C1 segment of cervical spinal cord (tissue), 14 donors: ENCODE measurements around the gene PLET1.

Source experiments
- DNase-seq, 14 donors: peaks; one replicate each; lab custom pipeline; 2025; lab: John Stamatoyannopoulos, UW

PLET1 gene, protein sequence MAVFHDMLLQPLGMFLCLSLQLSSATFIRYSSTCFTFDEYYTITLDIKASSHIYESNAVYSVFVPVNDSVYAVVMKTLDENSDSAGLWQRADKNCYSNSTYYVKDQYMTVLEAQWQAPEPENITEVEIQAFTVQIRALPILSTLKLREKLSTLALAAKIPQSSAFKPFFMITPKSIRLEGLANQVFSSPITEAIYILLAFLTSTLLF

DNA sequence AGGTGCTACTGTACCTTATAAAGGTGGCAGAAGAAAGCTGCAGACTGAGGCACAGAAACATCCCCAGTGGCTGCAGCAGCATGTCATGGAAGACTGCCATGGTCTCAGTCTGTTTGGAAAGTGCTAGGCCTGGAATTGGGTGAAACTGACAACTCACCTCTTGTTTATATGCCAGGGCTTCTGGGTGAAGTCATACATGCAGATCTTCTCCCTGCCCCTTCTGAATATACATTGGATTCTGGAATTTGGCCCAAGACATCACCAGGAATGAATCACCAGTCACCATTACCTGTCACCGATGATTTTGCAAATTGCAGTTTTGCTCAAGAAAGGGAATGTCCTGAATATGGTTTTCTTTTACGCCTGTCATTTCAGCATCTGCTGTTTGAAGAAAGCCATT lies at the start of gene PLET1:
Gene PLET1, minus strand, starts transcription at position 371 of the 400 bp plus-strand sequence. Its CDS starts 271 bp downstream, at position 100.
- no peak for DNase-seq

DNA sequence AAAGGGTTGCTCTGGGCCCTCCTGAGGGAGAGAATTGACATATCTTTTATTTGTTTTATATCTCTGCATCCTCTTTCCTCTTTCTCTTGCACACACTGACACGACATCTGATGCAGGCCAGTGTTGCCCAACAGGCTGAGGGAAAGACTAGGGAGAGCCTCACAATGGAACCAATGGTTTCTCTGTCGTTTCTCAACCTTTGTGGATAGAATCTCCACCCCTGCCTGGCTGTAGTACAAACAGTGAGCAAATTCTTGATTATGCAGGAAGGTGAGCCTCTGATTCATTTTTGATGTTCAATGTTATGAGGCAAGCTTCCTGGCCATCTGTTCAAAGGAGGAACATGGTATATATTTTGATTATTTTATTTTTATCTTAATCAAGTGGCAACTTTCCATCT lies 49.8 kb upstream of the PLET1 start:
- DNase-seq: no peak

DNA sequence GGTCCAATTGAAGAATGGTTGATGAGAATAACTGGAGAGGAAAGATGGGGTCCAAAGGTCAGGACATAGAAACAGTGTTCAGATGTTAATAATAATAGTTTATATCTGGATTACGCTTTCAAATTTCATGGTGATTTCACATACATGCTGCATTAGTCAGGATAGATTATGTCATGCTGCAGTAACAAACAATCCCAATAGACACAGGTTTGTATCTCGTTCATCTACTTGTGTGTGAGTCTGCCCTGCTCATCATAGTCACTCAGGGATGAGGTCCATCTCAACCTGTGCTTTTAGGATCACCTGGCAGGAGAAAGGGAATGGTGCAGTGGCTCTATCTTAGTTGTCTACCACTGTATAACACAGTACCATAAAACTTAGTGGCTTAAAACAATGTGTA lies 48.0 kb upstream of the PLET1 start:
- no peak for DNase-seq

DNA sequence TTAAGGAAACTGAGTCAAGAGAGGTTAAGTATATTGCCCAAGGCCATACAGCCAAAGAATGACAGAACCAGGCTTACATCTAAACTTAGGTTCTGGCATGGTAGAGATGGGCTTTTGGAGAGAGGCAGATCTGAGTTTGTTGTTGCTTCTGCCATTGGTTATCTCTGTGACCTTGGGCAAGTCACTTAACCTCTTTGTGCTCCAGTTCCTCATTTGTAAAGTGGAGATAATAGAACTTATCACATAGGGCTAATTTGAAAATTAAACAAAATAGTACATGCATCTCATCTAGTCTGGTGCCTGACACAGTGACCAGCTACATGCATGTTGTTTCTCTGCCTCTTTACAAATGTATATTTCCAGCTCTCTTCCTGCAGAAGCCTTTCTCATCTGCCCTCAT lies 47.0 kb upstream of the PLET1 start:
- no peak for DNase-seq

DNA sequence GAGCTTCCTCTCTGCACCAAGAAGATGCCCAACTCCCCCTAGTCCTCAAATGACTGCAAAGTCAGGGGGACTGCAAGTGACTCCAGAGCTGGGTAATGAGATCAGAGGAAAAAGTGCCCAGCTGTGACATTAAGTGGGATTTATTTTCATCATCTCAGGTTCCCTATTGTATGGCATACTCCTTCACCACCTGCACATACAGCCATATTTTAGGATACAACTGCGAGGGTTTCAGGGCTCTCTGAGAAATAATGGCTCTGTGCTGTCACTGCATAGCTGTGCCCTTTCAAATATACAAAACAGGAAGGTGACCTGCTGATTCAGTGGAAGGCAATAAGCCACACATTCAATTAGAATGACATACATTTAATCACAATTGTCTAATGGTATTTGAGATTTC lies 45.6 kb upstream of the PLET1 start:
- DNase-seq: no peak

DNA sequence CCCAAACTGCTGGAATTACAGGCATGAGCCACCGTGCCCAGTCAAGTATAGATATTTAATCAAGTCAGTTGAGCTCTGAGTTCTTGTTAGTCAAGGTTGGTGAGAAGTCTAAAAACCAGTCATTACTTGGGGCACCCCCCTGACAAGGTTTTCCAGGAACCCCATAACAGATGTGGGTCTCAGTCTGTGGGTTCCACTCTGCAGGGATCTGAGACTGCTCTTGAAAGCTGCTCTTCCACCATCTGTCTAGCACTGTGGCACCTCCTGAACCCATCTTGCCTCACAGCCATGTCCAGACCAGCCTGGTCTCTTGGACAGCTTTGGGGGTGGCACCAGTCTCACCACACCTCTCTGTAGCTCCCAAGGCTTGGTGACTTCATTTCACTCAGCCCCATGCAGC lies 44.3 kb upstream of the PLET1 start:
- no peak for DNase-seq

DNA sequence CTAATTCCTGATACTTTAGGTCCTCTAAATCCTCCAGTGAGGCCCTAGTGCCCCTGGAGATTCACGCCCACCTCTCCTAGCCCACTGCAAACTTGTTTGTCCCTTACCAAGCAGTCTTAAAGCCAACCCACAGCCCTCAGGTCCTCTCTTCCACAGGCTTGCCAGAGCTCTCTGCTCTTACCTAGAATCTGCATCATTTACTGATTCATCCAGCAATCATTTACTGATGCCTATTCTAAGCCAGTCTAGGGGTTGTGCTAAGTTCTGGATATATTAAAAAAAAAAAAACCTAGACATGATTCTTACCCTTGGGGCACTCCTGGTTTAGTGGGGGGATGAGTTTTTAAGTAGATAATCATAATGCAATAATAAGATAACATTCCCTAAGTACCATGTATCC lies 43.0 kb upstream of the PLET1 start:
- no peak for DNase-seq

DNA sequence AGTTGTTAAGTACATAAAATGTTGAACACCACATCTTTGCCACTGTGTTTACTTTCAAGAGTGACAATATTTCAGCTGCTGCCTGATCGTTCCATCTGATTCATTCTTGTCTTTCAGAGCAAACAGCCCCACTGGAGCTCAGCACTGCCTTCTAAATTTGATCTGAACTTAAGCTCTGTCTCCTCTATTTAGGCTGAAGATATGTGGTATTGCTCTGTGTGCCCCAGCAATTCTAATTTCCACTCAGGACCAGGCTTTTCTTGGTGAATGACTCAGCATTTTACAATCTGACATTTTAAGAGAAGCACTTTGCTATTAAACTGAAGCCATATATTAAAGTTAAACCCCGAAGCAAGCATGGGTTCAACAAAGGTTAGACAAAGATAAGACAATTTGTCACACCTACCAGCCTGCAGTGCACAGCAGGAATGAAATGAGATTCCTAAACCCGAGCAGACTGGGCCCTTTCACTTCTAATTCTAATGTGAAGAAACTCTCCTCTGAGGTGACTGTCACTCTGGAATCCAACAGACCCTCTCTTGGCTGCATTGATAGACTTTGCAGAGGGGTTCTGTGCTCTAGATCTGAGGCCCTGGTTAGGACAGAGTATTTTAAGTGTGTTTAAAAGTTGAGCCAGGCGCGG lies 41.7 kb upstream of the PLET1 start:
- no peak for DNase-seq

DNA sequence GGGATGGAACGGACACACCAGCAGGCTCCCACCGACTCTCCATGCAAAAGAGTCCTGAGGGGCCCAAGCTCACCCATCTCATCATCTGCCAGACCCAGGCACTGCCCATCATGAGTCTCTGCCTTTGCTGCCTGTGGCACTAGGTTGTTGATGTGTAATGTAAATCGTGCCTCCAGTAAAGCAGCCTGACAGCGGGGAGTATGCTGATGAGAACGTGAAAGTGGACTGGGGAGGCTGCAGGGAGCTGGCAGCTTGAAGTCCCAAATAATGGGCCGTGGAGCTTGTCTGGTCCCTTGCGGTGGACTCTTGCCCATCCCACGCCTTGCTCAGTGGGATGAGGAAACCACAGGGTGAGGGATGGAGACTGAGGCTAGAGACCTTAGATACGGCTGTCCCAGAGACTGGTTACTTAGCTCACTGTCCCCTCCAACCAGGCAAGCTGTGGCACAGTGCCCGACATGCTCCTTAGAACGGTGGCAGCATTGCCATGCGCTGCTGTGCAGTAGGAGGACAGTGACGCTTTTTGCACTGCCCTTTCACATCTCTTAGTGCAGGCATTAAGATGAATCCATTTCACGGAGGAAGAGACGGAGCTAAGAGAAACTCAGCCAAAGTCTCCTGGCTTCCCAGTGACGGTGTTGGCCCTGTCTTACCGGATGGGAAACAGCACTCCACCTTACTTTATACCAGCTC lies 39.6 kb upstream of the PLET1 start:
- peak in 4 of 14 donors; percentile 12 to 41 (median 21) for DNase-seq

DNA sequence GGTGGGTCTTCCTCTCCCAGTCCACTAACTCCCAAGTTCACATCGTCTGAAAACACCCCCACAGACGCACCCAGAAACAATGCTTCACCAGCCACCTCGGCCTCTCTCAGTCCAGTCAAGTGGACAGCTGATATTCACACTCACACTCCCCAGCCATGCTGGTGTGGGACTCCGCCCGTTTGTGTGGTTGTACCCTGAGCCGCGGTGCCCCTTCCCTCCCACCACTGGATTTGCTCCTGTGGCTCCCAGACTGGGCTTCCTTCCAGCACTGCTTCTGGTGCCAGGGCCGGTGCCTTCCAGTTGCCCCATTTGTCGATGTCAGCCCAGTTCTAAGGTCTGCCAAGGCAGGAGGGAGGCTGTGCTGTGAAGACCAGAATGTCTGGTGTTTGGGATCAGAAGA lies 37.9 kb upstream of the PLET1 start:
- DNase-seq: peak in 8 of 14 donors; percentile 12 to 70 (median 38)

DNA sequence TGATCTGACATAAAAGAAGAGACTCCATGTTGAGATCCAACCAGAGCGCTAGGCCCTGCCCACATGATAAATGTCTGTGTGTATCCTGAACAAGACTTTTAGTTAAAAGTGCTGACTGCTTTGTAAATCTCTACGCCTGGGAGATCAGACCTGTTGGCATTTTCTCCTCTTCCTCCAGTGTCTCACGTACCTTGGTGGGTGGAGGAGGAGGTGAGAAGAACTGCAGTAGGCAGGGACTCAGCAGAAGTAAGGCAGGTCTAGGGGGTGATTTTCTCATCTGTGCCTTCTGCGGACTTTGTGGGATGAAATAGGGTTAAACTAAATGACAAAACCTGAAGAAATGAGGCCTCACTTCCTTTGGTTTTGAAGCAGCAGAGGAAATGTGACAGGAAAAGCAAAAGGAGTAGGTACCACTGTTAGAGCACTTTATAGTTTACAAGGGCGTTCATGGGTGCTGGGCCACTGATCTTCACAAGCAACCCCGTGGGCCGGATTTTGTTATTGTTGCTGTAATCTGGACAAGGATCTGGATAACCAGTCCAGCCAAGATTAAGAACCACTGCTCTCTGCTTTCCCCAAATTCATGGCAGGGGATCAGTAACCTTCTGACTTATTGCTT lies 36.7 kb upstream of the PLET1 start:
- DNase-seq: no peak

DNA sequence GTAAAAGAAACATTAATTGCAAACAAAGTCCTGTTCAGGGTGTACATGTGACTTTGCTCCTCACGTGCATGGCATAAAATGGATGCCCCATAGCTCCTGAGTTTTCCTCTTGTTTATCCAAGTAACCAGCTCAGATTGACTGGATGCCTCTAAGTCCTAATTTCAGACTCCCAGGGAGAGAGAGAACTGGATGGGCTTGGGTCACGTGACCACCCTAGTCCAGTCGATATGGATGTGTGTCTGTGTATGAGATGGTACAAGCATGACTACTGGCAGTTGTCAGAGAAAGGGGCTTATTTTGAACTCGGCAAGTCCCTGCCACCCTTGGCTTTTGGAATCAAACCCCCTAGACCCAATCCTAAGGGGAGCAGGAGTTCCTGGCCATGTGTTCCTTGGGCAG lies 35.4 kb upstream of the PLET1 start:
- no peak for DNase-seq

DNA sequence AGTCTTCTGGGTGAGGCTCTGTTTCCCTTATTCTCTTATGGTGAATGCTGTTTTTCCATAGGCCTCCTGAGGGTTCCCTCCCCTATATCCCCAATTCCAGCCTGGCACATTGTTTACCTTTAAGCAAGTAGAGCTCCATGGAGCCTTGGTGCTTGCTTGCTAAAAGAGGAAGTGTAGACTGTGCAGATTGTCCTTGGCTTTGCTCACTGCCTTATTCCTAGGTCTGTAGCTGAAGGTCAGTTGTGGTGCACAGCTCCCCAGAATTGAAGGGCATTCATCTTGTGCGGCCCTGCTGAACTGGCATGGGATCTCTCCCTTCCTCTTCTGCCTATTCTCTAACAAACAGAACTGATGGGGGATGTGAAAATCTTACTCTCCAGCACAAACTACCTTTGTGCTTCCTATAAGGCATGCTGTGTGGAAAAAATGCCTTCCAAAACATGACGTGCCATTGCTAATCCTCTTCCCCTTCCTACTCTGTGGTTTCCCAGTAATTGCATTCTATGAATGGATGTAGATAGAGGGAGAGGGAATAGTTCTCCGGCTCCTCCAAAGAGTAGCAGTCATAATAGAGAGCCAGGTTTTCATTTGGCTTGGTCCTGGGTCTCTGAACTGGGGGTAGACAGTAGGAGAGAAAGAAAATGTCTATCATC lies 34.2 kb upstream of the PLET1 start:
- no peak for DNase-seq

DNA sequence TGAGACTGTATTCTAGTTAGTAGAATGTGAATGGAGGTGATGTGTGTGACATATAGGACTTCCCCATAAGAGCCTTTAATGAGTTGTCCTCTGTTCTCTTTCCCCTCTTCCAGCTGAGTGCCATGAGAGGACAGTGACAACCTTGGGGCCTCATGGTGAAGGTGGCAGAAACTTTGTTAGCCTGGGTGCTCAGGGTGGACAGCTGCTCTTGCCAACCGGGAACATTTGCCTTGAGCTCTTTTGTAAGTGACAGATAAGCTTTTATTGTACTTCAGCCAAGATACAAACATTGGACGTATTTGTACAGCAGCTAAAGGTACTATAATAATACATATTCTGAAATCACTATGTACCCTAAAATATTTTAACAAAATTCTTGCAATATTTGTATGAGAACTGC lies 33.0 kb upstream of the PLET1 start:
- DNase-seq: no peak

DNA sequence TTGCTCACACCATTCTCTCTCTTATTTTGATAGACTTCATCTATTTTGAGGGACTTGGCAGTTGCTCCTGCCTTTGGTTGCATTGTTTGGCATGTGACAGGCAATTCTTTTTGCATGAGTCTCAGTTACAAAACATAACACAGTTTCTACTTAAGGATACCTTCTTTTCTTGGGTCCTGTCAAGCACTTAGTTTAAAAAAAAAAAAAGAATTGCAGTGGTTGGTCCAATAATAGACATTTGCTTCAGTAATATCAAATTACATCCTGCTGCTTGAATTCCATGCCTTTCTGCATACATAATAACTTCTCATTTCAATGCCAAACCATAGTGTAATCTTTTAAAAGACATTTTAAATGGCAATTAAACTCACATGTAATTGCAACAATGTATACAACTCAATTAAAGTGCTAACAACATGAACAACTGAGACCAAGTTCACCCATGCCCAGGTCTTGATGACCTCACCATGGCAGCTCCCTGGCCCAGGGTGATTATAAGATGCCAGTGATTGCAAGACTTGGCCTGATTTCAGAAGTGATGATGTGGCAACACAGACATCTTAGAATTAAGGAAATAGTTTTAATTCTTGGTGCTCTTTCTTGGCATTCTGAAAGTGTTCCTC lies 32.2 kb upstream of the PLET1 start:
- DNase-seq: no peak

DNA sequence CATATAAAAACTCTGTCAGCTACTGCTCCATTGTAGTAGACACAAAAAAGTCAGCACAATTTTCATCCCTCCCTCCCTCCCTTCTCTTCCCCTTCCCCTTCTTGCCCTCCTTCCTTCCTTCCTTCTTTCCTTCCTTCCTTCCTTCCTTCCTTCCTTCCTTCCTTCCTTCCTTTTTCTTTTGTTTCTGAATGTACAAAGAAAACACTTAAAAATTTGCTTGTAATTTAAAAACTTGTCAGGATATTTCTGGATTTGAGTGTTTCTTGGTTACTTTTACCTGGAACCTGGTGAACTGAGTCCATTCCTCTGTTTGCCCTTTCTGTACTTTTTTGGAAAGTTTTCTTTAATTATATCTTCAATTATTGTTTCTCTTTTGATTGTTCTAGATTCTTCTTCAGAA lies 31.5 kb upstream of the PLET1 start:
- no peak for DNase-seq

DNA sequence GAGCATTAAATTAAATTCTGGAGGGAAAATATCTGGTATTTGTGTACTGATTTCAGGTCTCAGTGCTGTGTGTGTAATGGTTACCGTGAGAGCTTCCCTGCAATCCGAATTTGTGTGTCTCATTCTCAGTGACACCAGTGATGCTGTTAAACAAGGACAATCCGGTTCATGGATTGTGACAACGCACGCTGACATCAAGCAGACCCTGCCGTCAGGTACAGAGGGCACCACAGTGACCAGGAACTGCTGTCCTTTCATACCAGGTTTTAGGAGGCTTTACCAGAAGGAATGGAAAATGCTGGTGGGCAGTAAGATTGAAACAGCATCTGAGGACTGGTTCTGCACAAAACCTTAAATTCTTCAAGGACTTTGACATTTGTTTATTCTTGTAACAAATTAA lies 30.5 kb upstream of the PLET1 start:
- no peak for DNase-seq

DNA sequence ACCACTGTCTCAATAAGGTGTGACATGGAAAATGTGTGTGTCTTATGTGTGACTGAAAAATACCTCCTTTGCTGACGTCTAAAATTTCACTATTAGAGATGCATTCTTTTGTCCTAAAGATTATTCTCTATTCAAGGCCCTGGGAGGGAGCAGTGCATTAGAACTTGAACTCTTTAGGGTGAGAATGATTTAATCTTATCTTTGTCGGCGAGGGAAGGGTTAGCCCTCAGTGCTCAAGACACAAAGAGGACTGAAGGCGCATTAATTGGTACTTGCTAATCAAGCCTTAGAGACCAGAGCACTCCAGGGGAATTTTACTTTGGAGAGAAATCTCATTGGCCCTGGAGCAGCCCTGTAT lies 29.8 kb upstream of the PLET1 start:
- no peak for DNase-seq

DNA sequence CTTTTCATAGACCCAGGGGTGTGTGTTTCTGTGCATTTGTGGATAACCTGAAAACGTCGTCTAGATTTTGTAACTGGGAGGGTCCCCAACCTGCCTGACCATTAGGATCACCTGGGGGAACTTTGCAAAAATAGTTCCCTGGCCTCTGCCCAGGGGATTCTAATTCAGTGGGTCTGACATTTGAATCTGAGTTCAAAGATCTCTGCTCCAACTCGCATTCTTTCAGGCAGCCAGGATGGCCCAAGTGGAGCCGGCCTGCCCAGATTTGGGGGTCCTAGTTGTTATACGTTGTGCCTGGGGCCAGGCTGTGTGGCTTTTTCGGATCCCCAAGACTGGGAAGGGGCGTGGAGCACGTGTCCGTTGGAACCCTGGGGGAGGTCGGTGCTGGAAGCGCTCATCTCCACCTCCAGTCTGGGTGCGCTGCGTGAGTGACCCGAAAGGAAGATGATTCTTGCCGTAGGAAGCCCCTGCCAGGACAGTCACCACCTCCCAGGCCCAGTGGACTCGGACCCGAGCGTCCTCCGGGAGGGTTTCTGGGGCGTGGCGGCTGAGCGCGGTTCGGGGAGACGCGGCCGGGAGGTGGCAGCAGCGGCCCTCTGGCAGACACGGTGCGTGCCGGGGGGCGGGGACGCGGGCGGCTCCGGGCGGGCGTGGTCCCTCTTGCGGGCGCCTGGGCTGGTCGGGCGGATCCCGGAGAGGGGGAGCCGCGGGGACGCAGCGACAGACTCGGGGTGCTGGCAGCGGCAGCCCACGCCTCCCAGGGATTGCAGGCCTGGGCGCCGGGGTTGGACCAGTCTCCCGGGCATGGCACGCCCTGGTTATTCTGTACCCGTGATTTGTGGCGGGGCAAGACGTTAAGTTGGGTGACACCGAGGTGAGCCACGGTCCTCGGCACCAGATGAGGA lies 29.2 kb upstream of the PLET1 start:
- peak; percentile 9 to 85 (median 54) for DNase-seq

DNA sequence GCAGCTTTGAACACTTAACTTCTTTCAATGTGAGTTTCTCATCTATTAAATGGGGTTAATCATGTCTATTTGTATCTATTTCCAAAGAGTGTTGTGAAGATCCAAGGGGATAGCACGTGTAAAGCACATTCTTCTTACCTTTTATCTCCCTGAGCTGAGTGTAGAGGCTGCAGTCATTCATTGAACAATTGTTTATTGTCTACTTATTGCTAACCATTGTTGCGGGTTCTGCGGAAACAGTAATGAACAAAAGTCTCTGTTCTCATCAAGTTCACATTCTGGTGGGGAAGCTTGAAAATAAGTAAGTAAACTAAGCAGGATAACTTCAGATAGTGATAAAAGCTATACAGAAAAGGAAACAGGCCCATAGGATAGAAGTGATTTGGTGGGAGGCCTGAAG lies 27.4 kb upstream of the PLET1 start:
- DNase-seq: no peak

DNA sequence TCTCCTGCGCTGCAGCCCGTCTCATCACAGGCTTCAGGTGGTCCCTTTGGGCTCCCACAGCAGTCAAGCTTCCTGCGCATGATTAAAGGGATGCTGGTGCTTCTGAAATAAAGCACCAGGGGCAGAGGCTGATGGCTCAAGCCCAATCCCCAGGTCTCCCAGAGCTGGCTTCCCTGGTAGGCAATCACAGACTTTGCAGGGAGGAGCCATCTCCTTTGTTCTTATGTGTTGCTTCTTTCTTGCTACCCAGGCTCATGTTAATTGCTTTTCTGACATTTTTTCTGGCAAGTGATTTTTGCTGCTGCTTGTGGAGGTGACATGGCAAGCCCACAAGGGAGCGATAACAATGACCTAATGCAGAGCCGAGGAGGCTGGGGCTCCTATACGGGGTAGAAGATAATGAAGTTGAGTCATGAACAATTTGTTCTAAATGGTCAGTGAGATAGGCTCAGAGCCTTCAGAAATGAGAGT lies 25.2 kb upstream of the PLET1 start:
- no peak for DNase-seq
